Neural cell (in vitro differentiated cells): ENCODE results near the gene PTGIS.

Experiments used
- EZH2 ChIP-seq: fragments of 200-600, 300-800 bp; shearing (Covaris generic), sonication (generic); IDR thresholded peaks from 2 replicates; pipeline ENCODE4 v1.6.1; 2014; ENCODE audit warnings: antibody characterized with exemption, low read length, borderline replicate concordance, mild to moderate bottlenecking; ENCODE audit not compliant: insufficient read depth, poor library complexity, severe bottlenecking
- TF ChIP-seq, protein P1 (sequence below): fragments of 450-650 bp; IDR thresholded peaks from 2 replicates; pipeline ENCODE4 v1.5.1; 2014; ENCODE audit warnings: antibody characterized with exemption, mild to moderate bottlenecking, moderate library complexity; ENCODE audit not compliant: poor library complexity, severe bottlenecking

DNA sequence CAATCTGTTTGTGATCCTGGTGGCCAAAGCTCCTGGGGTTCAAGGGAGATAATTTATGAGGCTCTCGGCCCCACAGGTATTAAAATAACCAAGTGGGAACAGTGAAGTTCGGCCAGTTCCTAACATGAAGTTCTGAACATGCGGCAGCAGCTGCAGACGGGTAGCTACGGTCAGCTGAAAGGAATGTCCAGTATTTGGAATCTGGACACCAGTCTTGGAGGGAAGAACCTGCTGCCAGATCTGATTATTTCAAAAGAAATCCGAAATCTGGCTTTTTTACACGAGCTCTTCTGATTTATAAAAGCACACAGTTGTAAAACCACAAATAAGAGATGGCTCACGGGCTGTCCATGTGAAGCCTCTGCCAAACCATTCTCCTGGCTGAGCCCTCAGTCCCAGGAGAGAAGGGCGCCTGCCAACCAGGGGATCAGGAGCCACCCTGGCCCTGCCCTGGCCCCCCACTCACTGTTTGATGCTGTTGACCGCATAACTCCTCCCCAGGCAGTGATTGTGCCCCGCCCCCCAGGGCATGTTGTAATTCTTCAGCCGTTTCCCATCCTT, 57.3 kb downstream of the PTGIS start:
- TF ChIP-seq EZH2, result no peak
- TF ChIP-seq, protein P1, sequence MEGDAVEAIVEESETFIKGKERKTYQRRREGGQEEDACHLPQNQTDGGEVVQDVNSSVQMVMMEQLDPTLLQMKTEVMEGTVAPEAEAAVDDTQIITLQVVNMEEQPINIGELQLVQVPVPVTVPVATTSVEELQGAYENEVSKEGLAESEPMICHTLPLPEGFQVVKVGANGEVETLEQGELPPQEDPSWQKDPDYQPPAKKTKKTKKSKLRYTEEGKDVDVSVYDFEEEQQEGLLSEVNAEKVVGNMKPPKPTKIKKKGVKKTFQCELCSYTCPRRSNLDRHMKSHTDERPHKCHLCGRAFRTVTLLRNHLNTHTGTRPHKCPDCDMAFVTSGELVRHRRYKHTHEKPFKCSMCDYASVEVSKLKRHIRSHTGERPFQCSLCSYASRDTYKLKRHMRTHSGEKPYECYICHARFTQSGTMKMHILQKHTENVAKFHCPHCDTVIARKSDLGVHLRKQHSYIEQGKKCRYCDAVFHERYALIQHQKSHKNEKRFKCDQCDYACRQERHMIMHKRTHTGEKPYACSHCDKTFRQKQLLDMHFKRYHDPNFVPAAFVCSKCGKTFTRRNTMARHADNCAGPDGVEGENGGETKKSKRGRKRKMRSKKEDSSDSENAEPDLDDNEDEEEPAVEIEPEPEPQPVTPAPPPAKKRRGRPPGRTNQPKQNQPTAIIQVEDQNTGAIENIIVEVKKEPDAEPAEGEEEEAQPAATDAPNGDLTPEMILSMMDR, result no peak
